Fibroblast of lung (primary cell): ENCODE measurements around the gene DGCR8.

Experiments
- CTCF ChIP-seq, 2 donors: IDR thresholded peaks in 1 of 2; conservative IDR thresholded peaks in 1 of 2; 1 replicate in 1 of 2; 2 replicates in 1 of 2; pipeline ENCODE4 v1.5.1; 2011 to 2012; ENCODE audit warnings: low read length in 2 of 2, control low read depth in 1 of 2, inconsistent platforms in 1 of 2, low read depth in 1 of 2, mild to moderate bottlenecking in 1 of 2
- EZH2 ChIP-seq: IDR thresholded peaks from 2 replicates; pipeline ENCODE4 v1.5.1; 2012; ENCODE audit warnings: low read length, control low read depth, mild to moderate bottlenecking; ENCODE audit errors: missing control alignments

DNA sequence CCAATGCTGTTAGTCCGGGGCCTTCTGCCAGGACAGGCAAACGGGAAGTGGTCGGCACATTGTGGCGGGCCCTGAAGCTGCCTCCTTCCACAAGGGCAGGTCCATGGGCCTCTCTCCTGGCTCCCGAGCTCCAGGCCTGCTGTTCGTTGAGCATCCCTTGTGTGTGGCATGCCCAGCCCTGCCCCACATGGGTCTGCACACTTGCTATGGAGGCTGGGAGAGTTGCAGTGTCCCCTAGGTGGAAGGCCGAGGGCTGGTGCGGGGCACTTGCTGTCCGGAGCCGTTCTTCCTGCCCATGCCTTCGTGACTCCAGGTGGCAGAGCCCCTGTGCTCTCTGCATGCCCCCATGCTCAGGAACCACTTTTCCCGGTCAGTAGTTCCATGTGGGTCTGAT is 26.0 kb upstream of the DGCR8 start:
- no peak for TF ChIP-seq CTCF (conservative IDR thresholded peaks at IDR 0.05 in 1 of 2, IDR thresholded peaks at IDR 0.05 in 1 of 2; ENCODE audit: low read depth in 1 of 2, low read length in 2 of 2)
- TF ChIP-seq EZH2, result no peak
